RWPE1 (cell line): ENCODE measurements around the gene HOOK2.
"Not testable (repeated sequence)": the region's sequence is repeated elsewhere in the genome, so short reads cannot be mapped to it uniquely, and the experiment has no call there.

ENCODE experiments used
- CTCF ChIA-PET: fragments of 350-600 bp; sonication (Branson Sonifier 250); formaldehyde crosslinking; extraction: SDS; loops from one replicate; lab custom pipeline; 2021; lab: Yijun Ruan, JAX
- POLR2A ChIA-PET: fragments of 400-600 bp; formaldehyde crosslinking; extraction: SDS; loops from one replicate; lab custom pipeline; 2020; ENCODE audit warnings: antibody characterized with exemption; ENCODE audit not compliant: low non-redundant PET; lab: Yijun Ruan, JAX
- DNase-seq: peaks from one replicate; pipeline ENCODE4 v3.0.0; 2012; ENCODE audit warnings: low spot score
- H3K27ac ChIP-seq: fragments of 450-650 bp; 2 replicates; pipeline ENCODE4 v1.5.1; 2017
- TF ChIP-seq, protein P1 (sequence below): fragments of 450-650 bp; conservative IDR thresholded peaks from 2 replicates; pipeline ENCODE4 v1.5.1; 2017; ENCODE audit warnings: low read depth, mild to moderate bottlenecking

Gene HOOK2

GRCh38 chr19:12720851-12721655 is 54.3 kb downstream of the HOOK2 start:
- peak overlapping the region; percentile 91 for H3K27ac ChIP-seq
- TF ChIP-seq, protein P1, sequence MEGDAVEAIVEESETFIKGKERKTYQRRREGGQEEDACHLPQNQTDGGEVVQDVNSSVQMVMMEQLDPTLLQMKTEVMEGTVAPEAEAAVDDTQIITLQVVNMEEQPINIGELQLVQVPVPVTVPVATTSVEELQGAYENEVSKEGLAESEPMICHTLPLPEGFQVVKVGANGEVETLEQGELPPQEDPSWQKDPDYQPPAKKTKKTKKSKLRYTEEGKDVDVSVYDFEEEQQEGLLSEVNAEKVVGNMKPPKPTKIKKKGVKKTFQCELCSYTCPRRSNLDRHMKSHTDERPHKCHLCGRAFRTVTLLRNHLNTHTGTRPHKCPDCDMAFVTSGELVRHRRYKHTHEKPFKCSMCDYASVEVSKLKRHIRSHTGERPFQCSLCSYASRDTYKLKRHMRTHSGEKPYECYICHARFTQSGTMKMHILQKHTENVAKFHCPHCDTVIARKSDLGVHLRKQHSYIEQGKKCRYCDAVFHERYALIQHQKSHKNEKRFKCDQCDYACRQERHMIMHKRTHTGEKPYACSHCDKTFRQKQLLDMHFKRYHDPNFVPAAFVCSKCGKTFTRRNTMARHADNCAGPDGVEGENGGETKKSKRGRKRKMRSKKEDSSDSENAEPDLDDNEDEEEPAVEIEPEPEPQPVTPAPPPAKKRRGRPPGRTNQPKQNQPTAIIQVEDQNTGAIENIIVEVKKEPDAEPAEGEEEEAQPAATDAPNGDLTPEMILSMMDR = no peak
- peak; percentile 13 for DNase-seq
- ChIA-PET POLR2A (interaction anchor here (0.7 kb wide), 1 partner anchor 1626 kb away, joined by 7 read pairs; no protein-coding TSS in a partner anchor), CTCF (interaction anchor here (1.1 to 1.4 kb wide), 2 partner anchors 9 to 13 kb away, joined by 3 to 4 read pairs; no protein-coding TSS in a partner anchor)

DNA sequence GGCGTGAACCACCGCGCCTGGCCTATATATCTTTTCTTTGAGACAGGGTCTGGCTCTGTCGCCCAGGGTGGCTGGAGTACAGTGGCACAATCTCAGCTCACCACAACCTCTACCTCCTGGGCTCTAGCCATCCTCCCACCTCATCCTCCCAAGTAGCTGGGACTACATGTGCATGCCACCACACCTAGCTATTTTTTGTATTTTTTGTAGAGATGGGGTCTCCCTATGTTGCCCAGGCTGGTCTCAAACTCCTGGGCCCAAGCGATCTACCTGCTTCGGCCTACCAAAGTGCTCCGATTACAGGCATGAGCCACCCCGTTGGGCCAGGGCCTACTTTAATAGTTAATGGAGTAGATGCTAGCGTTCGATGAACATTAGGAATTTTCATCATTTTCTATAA is 55.1 kb downstream of the HOOK2 start:
- CTCF ChIA-PET = interaction anchor here (0.6 to 0.8 kb wide), 2 partner anchors 13 to 38 kb away, joined by 3 to 4 read pairs; no protein-coding TSS in a partner anchor
- peak overlapping the region; percentile 91 for H3K27ac ChIP-seq
- TF ChIP-seq, protein P1 = no peak
- DNase-seq = no peak
- POLR2A ChIA-PET = no interaction called here

- peak overlapping the region; percentile 91 for H3K27ac ChIP-seq
- CTCF ChIA-PET = interaction anchor here (1.7 kb wide), 1 partner anchor 131 kb away, joined by 9 read pairs; no protein-coding TSS in a partner anchor
- DNase-seq = no peak
- POLR2A ChIA-PET = interaction anchor here (0.6 kb wide), 1 partner anchor 57 kb away, joined by 8 read pairs; no protein-coding TSS in a partner anchor
- TF ChIP-seq, protein P1 = no peak
Observed at GRCh38 chr19:12715929-12716328, 59.4 kb downstream of the HOOK2 start.

DNA sequence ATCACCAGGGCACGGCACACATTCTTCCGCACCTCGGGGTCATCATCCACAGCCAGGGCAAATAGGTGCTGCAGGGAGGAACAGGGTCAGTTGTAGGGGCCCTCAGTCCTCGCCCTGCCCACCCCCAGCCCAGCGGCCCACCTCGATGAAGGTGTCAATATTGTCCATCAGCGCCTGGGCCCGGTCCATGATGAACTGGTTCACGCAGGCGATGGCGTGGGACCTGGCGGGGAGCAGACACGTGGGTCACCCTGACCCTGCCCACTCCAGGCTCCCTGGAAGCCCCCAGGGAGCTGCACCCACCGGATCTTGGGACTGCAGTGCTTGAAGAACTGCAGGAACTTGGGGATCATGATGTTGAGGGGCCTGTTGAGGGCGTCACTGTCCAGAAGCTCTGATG is 60.2 kb downstream of the HOOK2 start:
- peak overlapping the region; percentile 91; the same call in 1 of the 2 replicates for H3K27ac ChIP-seq
- TF ChIP-seq, protein P1 = no peak
- no peak for DNase-seq
- ChIA-PET CTCF (interaction anchor here (0.6 kb wide), 1 partner anchor 42 kb away, joined by 4 read pairs; no protein-coding TSS in a partner anchor), POLR2A (no interaction called here)

GRCh38 chr19:12713304-12713703 is 62.0 kb downstream of the HOOK2 start:
- DNase-seq = not testable (repeated sequence)
- ChIA-PET POLR2A (interaction anchor here (0.6 kb wide), 1 partner anchor 13 kb away, joined by 3 read pairs; no protein-coding TSS in a partner anchor), CTCF (interaction anchor here (0.7 kb wide), 1 partner anchor 601 kb away, joined by 7 read pairs; no protein-coding TSS in a partner anchor)
- peak overlapping the region; percentile 39 for H3K27ac ChIP-seq
